Neural cell (in vitro differentiated cells): ENCODE measurements around the gene ABCC8. TPM values are rescaled to one million over a fixed set of nuclear protein-coding genes. Genes with fewer than 3 reads are reported as not detected.

Experiments
- H2AFZ ChIP-seq: fragments of 200-600, 300-800 bp; sonication (generic), shearing (Covaris generic); 2 replicates; pipeline ENCODE4 v1.6.0; 2014; ENCODE audit warnings: low read depth, mild to moderate bottlenecking, antibody characterized with exemption, low read length, moderate library complexity
- H3F3A ChIP-seq: fragments of 200-600 bp; shearing (Covaris generic); 2 replicates; pipeline ENCODE4 v1.6.1; 2016; ENCODE audit warnings: mild to moderate bottlenecking, moderate library complexity, mixed read lengths, antibody characterized with exemption, low read length; ENCODE audit not compliant: insufficient read depth, poor library complexity, severe bottlenecking
- H3K27ac ChIP-seq: fragments of 200-600, 300-800 bp; sonication (generic), shearing (Covaris generic); 2 replicates; pipeline ENCODE4 v1.5.1; 2014; ENCODE audit warnings: mild to moderate bottlenecking, low read length, moderate library complexity
- H3K27me3 ChIP-seq: fragments of 300-800, 200-600 bp; sonication (generic), shearing (Covaris generic); 2 replicates; pipeline ENCODE4 v1.6.0; 2014; ENCODE audit warnings: mild to moderate bottlenecking, low read depth, low read length, moderate library complexity; ENCODE audit not compliant: insufficient read depth
- H3K36me3 ChIP-seq: fragments of 300-800, 200-600 bp; sonication (generic), shearing (Covaris generic); 2 replicates; pipeline ENCODE4 v1.5.1; 2014; ENCODE audit warnings: mild to moderate bottlenecking, antibody characterized with exemption, low read length, moderate library complexity; ENCODE audit not compliant: insufficient read depth
- H3K4me2 ChIP-seq: fragments of 300-800, 200-600 bp; sonication (generic), shearing (Covaris generic); 2 replicates; pipeline ENCODE4 v1.6.0; 2014; ENCODE audit warnings: mild to moderate bottlenecking, low read length
- H3K4me3 ChIP-seq: fragments of 300-800, 200-600 bp; sonication (generic), shearing (Covaris generic); 2 replicates; pipeline ENCODE4 v1.5.1; 2014; ENCODE audit warnings: mild to moderate bottlenecking, low read length, moderate library complexity
- H3K79me2 ChIP-seq: fragments of 200-600 bp; shearing (Covaris generic); replicated peaks from 2 replicates; pipeline ENCODE4 v1.6.0; 2014; ENCODE audit warnings: mild to moderate bottlenecking, low read length, moderate library complexity; ENCODE audit not compliant: insufficient read depth
- H3K9ac ChIP-seq: fragments of 300-800, 200-600 bp; sonication (generic), shearing (Covaris generic); 2 replicates; pipeline ENCODE4 v1.6.1; 2016; ENCODE audit warnings: mild to moderate bottlenecking, low read length, mixed read lengths
- H3K9me2 ChIP-seq: fragments of 200-600 bp; shearing (Covaris generic); 2 replicates; pipeline ENCODE4 v1.6.1; 2016; ENCODE audit warnings: mild to moderate bottlenecking, low read length, mixed read lengths; ENCODE audit not compliant: insufficient read depth
- H3K9me3 ChIP-seq: fragments of 200-600, 300-800 bp; sonication (generic), shearing (Covaris generic); 2 replicates; pipeline ENCODE4 v1.6.1; 2016; ENCODE audit warnings: mild to moderate bottlenecking, mixed run types, low read length, moderate library complexity, mixed read lengths
- H4K20me1 ChIP-seq: fragments of 200-600 bp; shearing (Covaris generic); 2 replicates; pipeline ENCODE4 v1.6.1; 2016; ENCODE audit warnings: mild to moderate bottlenecking, mixed run types; ENCODE audit not compliant: insufficient read depth
- CTCF ChIP-seq: fragments of 450-650 bp; IDR thresholded peaks from 2 replicates; pipeline ENCODE4 v1.5.1; 2014; ENCODE audit warnings: antibody characterized with exemption, mild to moderate bottlenecking, moderate library complexity; ENCODE audit not compliant: poor library complexity, severe bottlenecking
- EP300 ChIP-seq: fragments of 450-650 bp; conservative IDR thresholded peaks from 2 replicates; pipeline ENCODE4 v1.6.1; 2014; ENCODE audit warnings: antibody characterized with exemption, mild to moderate bottlenecking, moderate library complexity; ENCODE audit not compliant: poor library complexity, severe bottlenecking
- EZH2 ChIP-seq: fragments of 200-600, 300-800 bp; shearing (Covaris generic), sonication (generic); IDR thresholded peaks from 2 replicates; pipeline ENCODE4 v1.6.1; 2014; ENCODE audit warnings: antibody characterized with exemption, low read length, borderline replicate concordance, mild to moderate bottlenecking; ENCODE audit not compliant: insufficient read depth, poor library complexity, severe bottlenecking
- MXI1 ChIP-seq: fragments of 450-650 bp; conservative IDR thresholded peaks from 2 replicates; pipeline ENCODE4 v1.6.1; 2014; ENCODE audit warnings: antibody characterized with exemption, mild to moderate bottlenecking; ENCODE audit not compliant: poor library complexity, severe bottlenecking
- POLR2AphosphoS5 ChIP-seq: IDR thresholded peaks from 2 replicates; pipeline ENCODE4 v1.6.1; 2012
- RAD21 ChIP-seq: fragments of 450-650 bp; conservative IDR thresholded peaks from 2 replicates; pipeline ENCODE4 v1.6.1; 2014; ENCODE audit warnings: antibody characterized with exemption, mild to moderate bottlenecking, moderate library complexity
- REST ChIP-seq: IDR thresholded peaks from 2 replicates; pipeline ENCODE4 v1.6.1; 2012; ENCODE audit warnings: borderline replicate concordance
- SMC3 ChIP-seq: fragments of 450-650 bp; conservative IDR thresholded peaks from 2 replicates; pipeline ENCODE4 v1.6.1; 2014; ENCODE audit warnings: antibody characterized with exemption, mild to moderate bottlenecking, moderate library complexity; ENCODE audit not compliant: poor library complexity
- TAF1 ChIP-seq: IDR thresholded peaks from 2 replicates; pipeline ENCODE4 v1.6.1; 2012; ENCODE audit warnings: low read depth
- polyA plus RNA-seq: library from polyadenylated mRNA; depleted of rRNA; stranded (reverse); fragments of >200 nt; gene quantifications from 2 replicates; pipeline ENCODE4 v1.2.3, GENCODE V29; 2014

The ABCC8 gene
- polyA plus RNA-seq, 1 donor from 2014 or later = 13.2 TPM

GRCh38 chr11:17483505-17483904 is 6.9 kb upstream of the ABCC8 start:
- Histone ChIP-seq H3K27ac (no peak overlapping the region), H3K9me2 (no peaks in the 10 kb centered on the region), H3K4me2 (no peak overlapping the region), H4K20me1 (no peaks in the 10 kb centered on the region), H3F3A (no peaks in the 10 kb centered on the region), H3K36me3 (no peaks in the 10 kb centered on the region), H2AFZ (no peak overlapping the region), H3K79me2 (no peaks in the 10 kb centered on the region), H3K27me3 (no peaks in the 10 kb centered on the region), H3K9me3 (no peaks in the 10 kb centered on the region), H3K9ac (no peak overlapping the region), H3K4me3 (no peak overlapping the region)
- TF ChIP-seq POLR2AphosphoS5 (no peak), REST (no peak), TAF1 (no peak), EP300 (no peak), CTCF (no peak), MXI1 (no peak), EZH2 (no peak), RAD21 (no peak), SMC3 (no peak)

GRCh38 chr11:17481905-17482304 is 5.3 kb upstream of the ABCC8 start:
- Histone ChIP-seq H3F3A (no peaks in the 10 kb centered on the region), H3K79me2 (no peaks in the 10 kb centered on the region)

More at GRCh38 chr11:17481905-17482304, 5.3 kb upstream of the ABCC8 start:
- no peaks in the 10 kb centered on the region for H3K9me2 ChIP-seq
- no peaks in the 10 kb centered on the region for H3K9me3 ChIP-seq
- H3K27ac ChIP-seq = no peak overlapping the region
- TF ChIP-seq EP300 = no peak
- no peak for TF ChIP-seq MXI1
- no peak for TF ChIP-seq CTCF
- no peak for TF ChIP-seq TAF1
- TF ChIP-seq REST = no peak
- no peak for TF ChIP-seq RAD21
- TF ChIP-seq SMC3 = no peak
- TF ChIP-seq EZH2 = no peak
- no peak for TF ChIP-seq POLR2AphosphoS5
- H3K9ac ChIP-seq = no peak overlapping the region
- H3K27me3 ChIP-seq = peaks cover 7% of the 10 kb centered on the region
- H3K4me2 ChIP-seq = no peak overlapping the region
- no peak overlapping the region for H2AFZ ChIP-seq
- H3K4me3 ChIP-seq = no peak overlapping the region
- no peaks in the 10 kb centered on the region for H4K20me1 ChIP-seq
- no peaks in the 10 kb centered on the region for H3K36me3 ChIP-seq
